HG03108 (cell line): ENCODE results near the gene TFCP2.
"Not testable (repeated sequence)": the region's sequence is repeated elsewhere in the genome, so short reads cannot be mapped to it uniquely, and the experiment has no call there.

Experiments used
- ATAC-seq: cut with Tn5 transposase; IDR thresholded peaks from one replicate; pipeline ENCODE4 v1.9.1; 2021; ENCODE audit warnings: moderate library complexity; ENCODE audit not compliant: unreplicated experiment

The TFCP2 gene

DNA sequence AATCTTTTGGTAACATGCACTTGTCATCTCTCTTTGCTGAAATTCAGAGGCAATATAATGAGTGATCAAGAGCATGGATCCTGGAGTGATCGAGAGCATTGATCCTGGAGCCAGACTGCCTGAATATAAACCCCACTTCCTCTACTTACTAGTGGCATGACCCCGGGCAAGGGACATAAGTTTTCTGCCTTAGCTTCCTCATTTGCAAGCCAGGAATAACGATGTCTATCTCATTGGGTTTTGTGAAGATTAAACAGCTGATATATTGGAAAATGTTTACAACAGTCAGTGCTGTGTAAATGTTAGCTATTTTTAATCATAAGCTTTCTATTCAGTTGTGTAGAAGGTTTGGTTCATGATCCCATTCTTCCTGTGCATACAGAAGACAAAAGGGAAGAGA lies 87.2 kb downstream of the TFCP2 start:
- ATAC-seq, result no peak

DNA sequence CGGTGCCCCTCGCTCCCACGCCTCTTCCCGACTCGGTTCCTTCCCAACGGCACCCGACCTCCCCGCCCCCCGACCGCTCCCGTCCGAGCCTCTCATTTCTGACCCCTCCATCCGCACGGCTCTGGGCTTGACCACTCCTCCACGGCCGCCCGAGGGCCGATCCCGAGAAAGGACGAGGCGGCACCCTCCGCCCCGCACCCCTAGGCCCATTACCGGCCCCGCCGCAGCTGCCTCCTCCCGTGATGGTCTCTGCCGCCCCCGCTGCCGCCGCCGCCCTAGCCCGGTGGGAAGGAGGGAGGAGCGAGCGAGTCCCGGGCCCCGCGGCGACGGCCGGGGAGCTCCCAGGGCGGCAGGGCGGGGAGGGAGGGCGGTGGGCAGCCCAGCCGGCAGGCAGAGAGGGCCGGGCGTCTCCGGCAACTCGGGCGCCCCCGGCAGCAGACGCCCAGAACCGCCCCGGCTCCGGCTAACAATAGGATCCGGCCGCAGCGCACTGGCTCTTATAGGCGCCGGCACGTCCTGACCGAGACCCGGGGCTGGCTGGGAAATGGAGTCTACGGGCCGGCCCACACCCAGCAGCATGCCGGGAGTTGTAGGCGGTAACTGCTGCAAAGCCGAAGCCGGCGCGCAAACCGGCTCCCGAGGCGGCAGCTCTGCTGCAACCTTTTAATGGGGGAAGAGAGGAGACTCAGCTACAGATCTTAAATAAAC lies 89.7 kb downstream of the TFCP2 start, which contains the start of gene CSRNP2:
Gene CSRNP2 (minus strand): TSS at position 471 of the 708 bp plus-strand sequence. CDS start 7,035 bp downstream, outside the sequence.
- ATAC-seq, result peak; percentile 98

DNA sequence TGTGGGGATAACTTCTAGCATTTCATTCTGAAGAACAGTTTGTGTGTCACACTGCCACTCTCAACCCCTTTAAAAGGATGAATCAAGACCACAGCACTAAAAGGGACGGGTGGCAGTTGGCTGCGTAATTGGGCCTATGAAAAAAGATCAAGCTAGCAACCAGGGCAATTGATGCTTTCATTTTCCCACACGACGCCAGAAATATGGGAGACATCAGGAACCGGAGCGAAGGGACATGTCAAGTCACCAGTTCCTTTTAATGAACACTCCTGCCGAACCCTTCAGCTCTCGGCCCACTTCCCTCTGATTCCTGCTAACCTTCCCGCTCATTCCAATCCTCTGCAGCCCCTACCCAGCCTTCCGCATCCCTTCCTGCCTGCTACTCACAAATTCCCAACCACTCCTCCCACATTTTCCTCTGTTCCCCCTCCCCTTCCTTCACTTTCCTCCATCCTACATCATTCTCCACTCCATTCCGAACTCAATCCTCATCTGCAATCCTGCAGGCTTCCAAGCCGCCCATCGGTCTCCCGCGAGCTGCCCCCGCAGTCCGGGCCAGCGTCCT lies 90.3 kb downstream of the TFCP2 start:
- no peak for ATAC-seq

DNA sequence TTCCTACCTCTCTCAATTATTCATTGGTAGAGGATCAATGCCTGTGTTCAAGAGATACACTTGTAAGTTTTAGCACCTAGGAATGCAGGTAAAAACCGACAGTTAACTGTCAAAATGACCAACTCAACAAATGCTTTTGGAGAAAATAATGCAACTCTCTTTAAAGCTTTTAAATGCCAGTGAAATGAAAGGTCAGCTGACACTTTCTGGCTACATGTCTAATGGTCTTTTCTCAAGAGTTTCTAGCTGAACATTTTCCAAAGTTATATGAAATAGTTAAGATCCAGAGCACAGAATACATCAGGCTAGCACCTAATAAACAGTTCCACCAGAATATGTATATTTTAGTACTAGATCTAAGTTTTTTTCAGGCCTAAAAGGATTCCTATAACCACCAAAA lies 91.5 kb downstream of the TFCP2 start:
- ATAC-seq, result no peak

DNA sequence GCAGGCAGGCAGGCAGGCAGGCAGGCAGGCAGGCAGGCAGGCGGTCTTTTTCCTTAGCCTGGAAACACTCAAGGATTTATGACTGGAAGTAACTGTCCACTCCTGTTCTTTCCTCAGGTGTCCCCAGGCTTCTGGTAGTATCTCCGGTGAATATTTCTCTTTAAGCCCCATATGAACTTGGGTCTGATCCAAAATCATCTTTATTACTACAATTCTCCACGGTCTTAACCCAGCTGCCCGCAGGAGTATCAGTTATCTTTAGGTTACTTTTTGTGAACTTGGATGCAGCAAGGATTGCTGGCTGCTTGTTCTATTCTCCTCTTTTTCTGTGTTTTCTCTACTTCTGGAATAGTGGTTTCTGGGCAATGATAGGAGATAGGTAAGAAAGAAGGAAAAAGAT lies 92.8 kb downstream of the TFCP2 start:
- ATAC-seq, result no peak

DNA sequence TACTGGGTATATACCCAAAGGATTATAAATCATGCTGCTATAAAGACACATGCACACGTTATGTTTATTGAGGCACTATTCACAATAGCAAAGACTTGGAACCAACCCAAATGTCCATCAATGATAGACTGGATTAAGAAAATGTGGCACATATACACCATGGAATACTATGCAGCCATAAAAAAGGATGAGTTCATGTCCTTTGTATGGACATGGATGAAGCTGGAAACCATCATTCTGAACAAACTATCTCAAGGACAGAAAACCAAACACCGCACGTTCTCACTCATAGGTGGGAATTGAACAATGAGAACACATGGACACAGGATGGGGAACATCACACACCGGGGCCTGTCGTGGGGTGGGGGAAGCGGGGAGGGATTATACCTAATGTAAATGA lies 94.1 kb downstream of the TFCP2 start:
- ATAC-seq, result not testable (repeated sequence)

DNA sequence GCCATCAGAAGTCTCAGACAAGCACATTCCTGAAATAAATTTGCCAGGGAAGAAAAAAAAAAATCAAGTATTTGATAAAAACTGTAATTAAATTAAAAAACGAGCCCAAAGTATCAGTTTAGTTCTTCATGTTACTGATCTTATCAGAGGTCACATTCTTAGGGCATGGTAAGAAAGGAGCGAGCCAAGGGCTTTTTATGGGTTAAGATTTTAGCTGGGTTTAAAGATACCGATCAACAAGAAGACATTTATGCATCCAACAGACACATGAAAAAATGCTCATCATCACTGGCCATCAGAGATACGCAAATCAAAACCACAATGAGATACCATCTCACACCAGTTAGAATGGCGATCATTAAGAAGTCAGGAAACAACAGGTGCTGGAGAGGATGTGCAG lies 94.6 kb downstream of the TFCP2 start:
- not testable (repeated sequence) for ATAC-seq

DNA sequence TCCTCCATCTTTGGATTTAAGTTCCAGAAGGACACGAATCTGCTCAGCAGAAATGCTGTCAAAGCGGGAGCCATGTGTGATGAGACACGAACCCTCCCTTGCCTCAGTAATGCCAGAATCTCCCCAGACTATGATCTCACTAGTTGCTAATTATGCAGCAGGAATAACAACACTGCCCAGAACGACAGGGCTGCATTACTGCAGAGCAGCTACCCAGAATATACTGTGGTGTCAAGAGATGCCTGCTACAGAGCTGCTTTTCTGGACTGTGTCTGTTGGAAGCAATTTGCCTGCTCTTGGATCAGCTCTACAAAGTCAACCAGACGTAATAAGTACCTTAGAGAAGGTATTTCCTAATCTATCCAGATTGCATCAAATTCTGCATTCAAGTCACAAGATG lies 95.0 kb downstream of the TFCP2 start:
- ATAC-seq, result no peak

DNA sequence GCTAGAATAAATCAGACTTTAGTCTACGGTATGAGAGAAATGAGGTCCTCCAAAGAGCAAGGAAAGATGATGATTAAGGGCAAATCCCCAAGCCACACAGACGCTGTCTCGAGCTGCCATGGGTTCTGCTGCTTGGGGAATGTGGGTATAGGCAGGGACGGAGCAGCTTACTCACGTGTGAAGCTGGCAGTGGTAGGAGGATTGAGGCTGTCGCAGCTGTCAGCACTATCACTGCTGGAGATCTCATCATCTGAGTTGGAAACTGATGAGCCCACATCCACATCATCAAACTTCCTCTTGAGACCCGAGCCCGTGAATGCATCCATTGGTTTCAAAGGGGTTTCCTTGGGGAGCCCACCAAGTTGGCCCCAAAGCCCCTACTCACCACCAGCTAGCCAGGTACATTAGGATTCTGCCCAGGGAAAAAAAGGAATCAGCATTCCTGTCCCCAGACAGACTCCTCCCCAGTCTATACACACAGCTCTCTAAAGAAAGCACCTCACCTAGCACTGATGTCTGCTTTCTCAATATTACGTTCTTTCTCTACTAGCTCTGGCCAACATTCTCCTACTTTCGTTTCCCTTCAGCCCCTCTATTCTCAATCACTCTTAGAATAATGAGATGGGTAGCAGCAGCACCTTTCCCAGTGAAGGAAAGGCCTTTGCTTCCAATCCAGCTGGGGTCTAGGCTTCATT lies 96.6 kb downstream of the TFCP2 start:
- no peak for ATAC-seq

DNA sequence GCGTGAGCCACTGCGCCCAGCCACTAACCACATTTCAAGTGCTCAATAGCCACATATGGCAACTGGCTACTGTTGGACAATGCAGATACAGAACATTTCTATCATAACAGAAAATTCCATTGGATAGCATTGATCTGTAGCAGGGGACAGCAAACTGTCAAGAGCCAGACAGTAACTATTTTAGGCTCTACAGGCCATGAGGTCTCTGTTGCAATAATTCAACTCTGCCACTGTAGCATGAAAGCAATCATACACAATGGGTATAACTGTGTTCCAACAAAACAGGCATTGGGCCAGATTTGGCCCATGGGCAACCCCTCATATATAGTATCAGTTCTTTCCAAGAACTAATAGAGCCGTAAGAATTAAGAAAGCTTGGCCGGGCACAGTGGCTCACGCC lies 97.5 kb downstream of the TFCP2 start:
- ATAC-seq, result no peak

DNA sequence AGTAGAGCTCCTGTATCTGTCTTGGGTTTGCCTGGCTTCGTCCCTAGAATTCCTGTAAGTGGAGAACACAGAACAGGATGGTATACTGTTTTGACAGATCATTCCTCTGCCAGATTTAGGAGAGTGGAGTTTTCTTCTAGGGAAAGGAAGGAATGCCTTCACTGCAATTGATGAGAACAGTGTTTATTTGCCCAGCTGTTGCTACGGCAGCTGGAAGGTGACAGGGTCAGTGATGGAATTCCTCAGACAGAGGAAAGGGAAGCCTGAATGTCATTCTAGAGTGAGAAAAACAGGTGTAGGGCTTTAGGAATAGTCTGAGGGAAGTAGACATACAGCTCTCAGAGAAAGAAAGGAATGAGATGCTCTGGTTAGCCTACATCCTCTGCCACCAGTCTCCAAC lies 101.3 kb downstream of the TFCP2 start:
- no peak for ATAC-seq

DNA sequence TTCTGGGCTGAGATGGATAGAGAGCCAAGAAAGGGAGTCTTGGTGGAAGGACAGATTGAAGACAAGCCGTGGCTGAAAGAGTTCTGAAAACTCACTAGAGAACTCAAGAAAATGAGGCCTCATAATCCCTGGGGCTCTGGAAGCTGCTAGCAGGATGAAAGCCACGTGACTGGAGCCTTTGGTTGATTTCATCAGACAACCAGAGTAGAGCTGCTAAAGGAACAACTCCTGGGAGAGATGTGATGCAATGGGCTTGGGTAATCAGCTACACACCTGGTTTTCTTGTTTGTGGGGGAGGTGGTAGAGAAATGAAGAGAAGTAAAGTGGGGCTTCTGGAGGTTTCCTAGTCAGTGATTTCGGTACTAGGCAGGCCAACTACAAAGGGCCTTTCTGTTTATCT lies 102.9 kb downstream of the TFCP2 start:
- ATAC-seq, result no peak

DNA sequence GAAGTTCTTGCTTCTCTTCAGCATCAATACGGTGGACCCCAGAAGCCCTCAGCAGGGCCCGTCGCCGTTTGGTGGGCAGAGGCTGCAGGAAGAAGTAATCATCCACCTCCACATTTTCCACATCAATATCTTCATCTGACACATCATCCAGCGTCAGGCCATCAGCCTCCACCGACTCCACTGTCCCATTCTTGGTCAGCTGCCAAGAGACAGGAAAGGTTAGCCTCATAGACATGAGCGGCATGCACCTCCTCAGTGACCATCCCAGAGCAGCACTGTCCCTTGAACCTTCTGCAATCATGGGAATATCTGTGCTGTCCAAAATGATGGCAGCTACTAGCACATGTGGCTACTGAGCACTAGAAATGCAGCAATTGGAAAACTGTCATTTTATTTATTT lies 105.2 kb downstream of the TFCP2 start:
- ATAC-seq, result no peak

DNA sequence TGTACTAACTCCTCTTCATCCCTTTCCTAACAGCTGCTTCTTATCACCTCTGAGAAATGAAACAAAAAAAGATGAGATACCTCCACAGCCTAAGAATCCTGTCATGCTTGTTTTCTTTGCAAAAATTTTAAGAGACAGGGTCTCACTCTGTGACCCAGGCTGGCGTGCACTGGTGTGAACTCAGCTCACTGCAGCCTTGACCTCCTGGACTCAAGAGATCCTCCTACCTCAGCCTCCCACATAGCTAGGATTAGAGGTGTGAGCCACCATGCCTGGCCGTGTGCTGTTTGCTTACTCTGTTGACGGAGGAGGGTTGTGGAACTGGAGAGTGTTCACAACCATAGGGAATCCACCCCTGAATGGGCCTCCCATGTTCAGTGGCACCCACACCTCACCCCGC lies 105.7 kb downstream of the TFCP2 start:
- no peak for ATAC-seq

DNA sequence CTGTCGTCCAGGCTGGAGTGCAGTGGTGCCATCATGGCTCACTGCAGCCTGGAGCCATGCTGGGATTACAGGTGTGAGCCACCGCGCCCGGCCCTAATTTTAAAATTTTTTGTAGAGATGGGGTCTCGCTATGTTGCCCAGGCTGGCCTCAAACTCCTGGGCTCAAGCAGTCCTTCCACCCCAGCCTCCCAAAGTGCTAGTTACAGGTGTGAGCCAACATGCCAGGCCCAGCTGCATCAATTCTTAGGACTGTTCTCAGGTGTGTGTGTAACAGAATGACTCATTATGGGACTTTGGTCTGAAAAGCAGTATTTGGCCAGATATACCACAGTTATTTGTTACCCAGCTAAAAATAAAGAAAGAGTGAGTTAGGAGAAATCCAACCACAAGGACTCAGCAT lies 107.4 kb downstream of the TFCP2 start:
- ATAC-seq, result no peak

DNA sequence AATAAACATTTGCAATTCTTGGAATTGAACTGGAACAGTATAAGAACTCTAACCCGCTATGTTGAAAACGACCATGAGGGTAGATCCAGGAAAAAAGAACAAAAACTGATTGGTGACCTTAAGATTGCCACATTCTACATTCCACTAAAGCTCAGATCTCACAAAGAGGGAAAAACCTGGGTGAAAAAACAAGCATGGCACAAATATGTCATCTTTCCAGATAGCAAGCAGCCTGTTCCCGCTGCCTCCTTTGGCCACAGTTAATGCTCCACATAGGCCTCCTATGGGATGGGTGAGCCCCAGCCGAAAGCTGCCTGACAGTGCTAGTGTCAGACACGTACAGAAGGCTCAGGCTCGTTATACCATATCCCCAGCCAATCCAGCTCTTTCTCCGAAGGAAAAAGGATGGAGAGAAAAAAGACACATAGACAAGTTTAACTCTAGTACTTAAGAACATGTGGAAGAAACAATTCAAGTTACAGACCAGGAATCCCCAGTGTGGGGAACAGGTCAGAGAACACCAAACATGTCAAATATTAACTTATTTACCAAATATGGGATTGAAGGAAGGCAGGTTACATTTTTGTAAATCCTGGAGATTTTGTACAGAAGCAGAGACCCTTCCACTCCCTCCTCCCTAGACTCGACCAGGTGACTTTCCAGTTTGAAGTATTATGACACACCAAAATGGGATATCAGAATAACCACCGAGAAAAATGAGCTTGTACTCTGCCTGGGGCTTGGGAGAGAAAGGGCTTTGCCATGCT lies 110.1 kb downstream of the TFCP2 start:
- no peak for ATAC-seq

DNA sequence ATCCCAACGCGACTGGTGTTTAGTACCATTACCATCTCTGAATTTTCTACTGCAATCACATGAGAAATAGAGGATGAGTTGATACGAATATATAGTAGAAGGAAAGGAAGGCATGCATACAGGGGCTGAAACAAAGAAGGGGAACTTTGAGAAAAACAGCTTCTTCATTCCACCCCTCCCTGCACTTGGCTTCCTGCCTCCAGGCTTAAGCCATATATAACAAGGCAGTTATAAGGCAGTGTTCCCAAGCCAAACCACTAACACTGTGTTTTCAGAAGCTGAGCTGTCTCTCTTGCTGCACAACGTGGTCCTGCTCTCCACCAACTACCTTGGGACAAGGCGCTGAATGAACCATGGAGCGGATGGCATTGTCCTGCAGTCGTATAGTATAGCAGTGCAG lies 113.8 kb downstream of the TFCP2 start:
- ATAC-seq, result no peak

DNA sequence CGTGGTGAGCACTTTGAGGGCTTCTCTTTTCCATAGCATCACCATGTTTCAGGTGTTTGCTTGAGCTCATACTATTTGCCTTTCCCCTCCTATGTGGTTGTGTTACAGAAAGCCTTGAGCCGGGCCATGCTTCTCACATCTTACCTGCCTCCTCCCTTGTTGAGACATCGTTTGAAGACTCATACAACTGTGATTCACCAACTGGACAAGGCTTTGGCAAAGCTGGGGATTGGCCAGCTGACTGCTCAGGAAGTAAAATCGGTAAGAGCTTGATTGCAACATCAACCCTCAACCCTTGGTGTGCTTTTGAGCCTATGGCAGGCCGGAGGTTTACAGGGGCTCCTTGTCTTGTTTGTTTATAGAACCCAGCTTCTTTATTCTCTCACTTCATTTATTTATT lies 116.7 kb downstream of the TFCP2 start:
- no peak for ATAC-seq

DNA sequence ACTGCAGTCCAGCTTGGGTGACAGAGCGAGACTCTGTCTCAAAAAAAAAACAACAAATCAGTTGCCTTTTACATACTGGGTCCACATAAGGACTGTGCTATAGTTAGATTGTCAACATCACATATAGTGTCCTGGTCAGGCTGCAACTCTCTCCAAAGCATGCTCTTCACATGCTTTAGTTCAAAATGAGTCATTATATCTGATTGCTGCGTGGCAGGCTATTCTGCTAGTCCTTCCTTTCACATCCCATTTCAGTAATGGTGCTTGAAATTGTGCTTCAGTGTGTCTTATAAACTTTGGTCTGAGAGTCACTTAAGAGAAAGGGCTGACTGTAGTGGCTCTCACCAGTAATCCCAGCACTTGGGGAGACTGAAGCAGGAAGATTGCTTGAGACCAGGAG lies 117.9 kb downstream of the TFCP2 start:
- no peak for ATAC-seq

DNA sequence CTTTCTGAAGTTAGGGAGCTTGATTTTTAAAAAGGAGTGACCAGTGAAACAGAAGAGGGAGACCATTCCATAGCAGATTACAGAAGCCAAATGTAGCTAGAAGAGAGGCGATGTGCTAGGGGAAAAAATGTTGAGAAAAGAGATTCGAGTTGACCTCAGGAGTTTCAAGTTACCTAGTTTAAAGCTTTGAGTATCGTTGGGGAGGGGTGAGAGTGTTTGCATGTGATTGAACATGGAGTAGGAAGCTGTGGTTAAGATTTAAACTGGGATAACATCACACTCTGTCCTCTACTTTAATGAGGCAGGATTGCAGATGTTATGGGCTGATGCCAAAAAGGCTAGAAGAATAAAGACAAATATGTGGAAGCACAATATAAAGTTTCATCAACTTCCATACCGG lies 121.1 kb downstream of the TFCP2 start:
- ATAC-seq, result no peak

DNA sequence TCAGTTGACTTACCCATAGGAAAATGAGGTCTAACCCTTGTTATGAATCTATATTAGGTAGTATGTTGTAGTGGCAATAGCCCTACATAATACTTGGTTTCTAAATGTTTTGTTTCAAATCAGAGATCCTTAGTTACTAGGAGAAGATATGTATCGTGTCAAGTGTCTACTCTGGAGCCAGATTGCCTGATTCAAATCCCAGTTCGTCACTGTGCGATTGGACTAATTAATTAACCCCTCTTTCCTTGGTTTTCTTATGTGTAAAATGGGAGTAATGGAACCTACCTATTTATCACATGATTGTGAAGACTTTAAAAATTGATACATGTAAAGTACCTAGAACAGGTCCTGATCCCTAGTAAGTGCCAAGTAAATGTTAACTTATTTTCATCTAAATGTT lies 123.4 kb downstream of the TFCP2 start:
- ATAC-seq, result no peak
